Fibroblast of lung (primary cell): Measurements from ENCODE around the gene USF1.

Source experiments
- CTCF ChIP-seq, 2 donors: IDR thresholded peaks in 1 of 2; conservative IDR thresholded peaks in 1 of 2; 1 replicate in 1 of 2; 2 replicates in 1 of 2; pipeline ENCODE4 v1.5.1; 2011 to 2012; ENCODE audit warnings: low read length in 2 of 2, control low read depth in 1 of 2, inconsistent platforms in 1 of 2, low read depth in 1 of 2, mild to moderate bottlenecking in 1 of 2
- EZH2 ChIP-seq: IDR thresholded peaks from 2 replicates; pipeline ENCODE4 v1.5.1; 2012; ENCODE audit warnings: low read length, control low read depth, mild to moderate bottlenecking; ENCODE audit errors: missing control alignments

GRCh38 chr1:161091796-161092507 is 46.2 kb upstream of the USF1 start:
- no peak for TF ChIP-seq CTCF (conservative IDR thresholded peaks at IDR 0.05 in 1 of 2, IDR thresholded peaks at IDR 0.05 in 1 of 2; ENCODE audit: low read depth in 1 of 2, low read length in 2 of 2)
- TF ChIP-seq EZH2, result no peak
